HepG2 (cell line): Measurements from ENCODE around the gene SNX22.

Source experiments
- EP300 ChIP-seq, 3 experiments: sonication (generic) in 1 of 3; formaldehyde crosslinking in 1 of 3; IDR thresholded peaks; 2 replicates each; pipeline versions ENCODE4 v1.5.1 to v1.6.1; 2011 to 2020; ENCODE audit warnings: low read depth in 2 of 3, low read length in 2 of 3, borderline replicate concordance in 1 of 3, improper control_type of control experiment in 1 of 3, mild to moderate bottlenecking in 1 of 3, missing genetic modification reagents in 1 of 3, moderate library complexity in 1 of 3
- ETV5 ChIP-seq: IDR thresholded peaks from 2 replicates; pipeline ENCODE4 v1.6.1; 2018; ENCODE audit warnings: missing biosample characterization, missing genetic modification reagents, inconsistent platforms, borderline replicate concordance
- FOXP1 ChIP-seq, 2 experiments: fragments of 450-650 bp in 1 of 2; IDR thresholded peaks; 2 replicates each; pipeline ENCODE4 v1.6.1; 2017 to 2018; ENCODE audit warnings: antibody characterized with exemption in 1 of 2
- HDAC2 ChIP-seq: sonication (generic); formaldehyde crosslinking; IDR thresholded peaks from 2 replicates; pipeline ENCODE4 v1.4.0; 2020; ENCODE audit warnings: missing genetic modification reagents
- NR2C2 ChIP-seq: sonication (generic); formaldehyde crosslinking; IDR thresholded peaks from 2 replicates; pipeline ENCODE4 v1.4.0; 2020; ENCODE audit warnings: missing genetic modification reagents, mild to moderate bottlenecking, moderate library complexity, borderline replicate concordance
- PHF21A ChIP-seq: sonication (generic); formaldehyde crosslinking; IDR thresholded peaks from 2 replicates; pipeline ENCODE4 v1.5.0; 2020; ENCODE audit warnings: mild to moderate bottlenecking, missing genetic modification reagents
- RFX1 ChIP-seq: fragments of 450-650 bp; IDR thresholded peaks from 2 replicates; pipeline ENCODE4 v1.6.1; 2017
- SMC3 ChIP-seq: IDR thresholded peaks from 2 replicates; pipeline ENCODE4 v1.6.1; 2011; ENCODE audit warnings: low read length, improper control_type of control experiment
- ZNF260 ChIP-seq: sonication (generic); formaldehyde crosslinking; IDR thresholded peaks from 2 replicates; pipeline ENCODE4 v1.4.0; 2020; ENCODE audit warnings: missing genetic modification reagents, low read depth, mild to moderate bottlenecking, borderline replicate concordance
- ZNF264 ChIP-seq: sonication (generic); formaldehyde crosslinking; IDR thresholded peaks from 2 replicates; pipeline ENCODE4 v1.4.0; 2020; ENCODE audit warnings: missing genetic modification reagents
- TF ChIP-seq, protein P1 (sequence below): sonication (generic); formaldehyde crosslinking; conservative IDR thresholded peaks from 2 replicates; pipeline ENCODE4 v1.4.0; 2020; ENCODE audit warnings: mild to moderate bottlenecking, missing genetic modification reagents, moderate library complexity

DNA sequence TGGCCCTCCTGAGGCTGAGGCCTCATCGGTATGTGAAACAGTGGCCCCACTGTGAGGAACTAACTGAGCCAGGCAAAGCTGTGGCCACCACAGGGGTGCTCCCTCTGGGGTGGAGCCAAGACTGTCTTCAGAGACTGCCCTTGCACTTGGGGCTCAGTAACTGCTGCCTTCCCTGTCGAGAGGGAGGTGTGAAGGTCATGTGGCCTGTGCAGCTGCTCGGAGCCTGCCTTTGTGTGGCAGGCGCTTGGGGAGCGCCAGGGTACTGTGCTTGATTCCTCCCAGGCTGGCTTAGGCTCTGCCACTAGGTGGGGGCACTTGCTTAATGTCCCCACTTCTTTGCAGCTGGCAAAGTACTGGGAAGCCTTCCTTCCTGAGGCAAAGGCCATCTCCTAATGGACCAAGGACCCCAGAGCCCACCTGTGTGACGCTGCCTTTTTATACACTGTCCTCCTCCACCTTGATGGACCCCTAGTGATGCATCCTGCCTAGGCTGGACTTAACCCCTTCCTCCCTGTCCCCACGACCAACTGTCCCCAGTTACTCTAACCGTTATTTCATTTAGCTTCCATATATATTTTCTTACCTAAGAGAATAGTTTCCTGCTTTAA, 14.2 kb upstream of the SNX22 start:
- TF ChIP-seq FOXP1 (IDR thresholded peaks at IDR 0.05) (no peak), FOXP1 (CRISPR knock-in tag; IDR thresholded peaks at IDR 0.05) (no peak), SMC3 (no peak), NR2C2 (CRISPR knock-in tag) (no peak), HDAC2 (no peak), ETV5 (CRISPR knock-in tag) (no peak), ZNF260 (CRISPR knock-in tag) (no peak), PHF21A (no peak), ZNF264 (CRISPR knock-in tag) (no peak), RFX1 (no peak), EP300 (IDR thresholded peaks at IDR 0.05; ENCODE audit: low read depth in 2 of 2, low read length in 2 of 2) (no peak), EP300 (CRISPR knock-in tag; IDR thresholded peaks at IDR 0.05; ENCODE audit: borderline replicate concordance) (no peak)
- TF ChIP-seq, protein P1, sequence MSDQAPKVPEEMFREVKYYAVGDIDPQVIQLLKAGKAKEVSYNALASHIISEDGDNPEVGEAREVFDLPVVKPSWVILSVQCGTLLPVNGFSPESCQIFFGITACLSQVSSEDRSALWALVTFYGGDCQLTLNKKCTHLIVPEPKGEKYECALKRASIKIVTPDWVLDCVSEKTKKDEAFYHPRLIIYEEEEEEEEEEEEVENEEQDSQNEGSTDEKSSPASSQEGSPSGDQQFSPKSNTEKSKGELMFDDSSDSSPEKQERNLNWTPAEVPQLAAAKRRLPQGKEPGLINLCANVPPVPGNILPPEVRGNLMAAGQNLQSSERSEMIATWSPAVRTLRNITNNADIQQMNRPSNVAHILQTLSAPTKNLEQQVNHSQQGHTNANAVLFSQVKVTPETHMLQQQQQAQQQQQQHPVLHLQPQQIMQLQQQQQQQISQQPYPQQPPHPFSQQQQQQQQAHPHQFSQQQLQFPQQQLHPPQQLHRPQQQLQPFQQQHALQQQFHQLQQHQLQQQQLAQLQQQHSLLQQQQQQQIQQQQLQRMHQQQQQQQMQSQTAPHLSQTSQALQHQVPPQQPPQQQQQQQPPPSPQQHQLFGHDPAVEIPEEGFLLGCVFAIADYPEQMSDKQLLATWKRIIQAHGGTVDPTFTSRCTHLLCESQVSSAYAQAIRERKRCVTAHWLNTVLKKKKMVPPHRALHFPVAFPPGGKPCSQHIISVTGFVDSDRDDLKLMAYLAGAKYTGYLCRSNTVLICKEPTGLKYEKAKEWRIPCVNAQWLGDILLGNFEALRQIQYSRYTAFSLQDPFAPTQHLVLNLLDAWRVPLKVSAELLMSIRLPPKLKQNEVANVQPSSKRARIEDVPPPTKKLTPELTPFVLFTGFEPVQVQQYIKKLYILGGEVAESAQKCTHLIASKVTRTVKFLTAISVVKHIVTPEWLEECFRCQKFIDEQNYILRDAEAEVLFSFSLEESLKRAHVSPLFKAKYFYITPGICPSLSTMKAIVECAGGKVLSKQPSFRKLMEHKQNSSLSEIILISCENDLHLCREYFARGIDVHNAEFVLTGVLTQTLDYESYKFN: no peak
